ENCODE measurements around the gene ANKRD11.
A peak's percentile ranks its signal among the peaks of the same experiment; 100 is the strongest.

Gene ANKRD11

DNA sequence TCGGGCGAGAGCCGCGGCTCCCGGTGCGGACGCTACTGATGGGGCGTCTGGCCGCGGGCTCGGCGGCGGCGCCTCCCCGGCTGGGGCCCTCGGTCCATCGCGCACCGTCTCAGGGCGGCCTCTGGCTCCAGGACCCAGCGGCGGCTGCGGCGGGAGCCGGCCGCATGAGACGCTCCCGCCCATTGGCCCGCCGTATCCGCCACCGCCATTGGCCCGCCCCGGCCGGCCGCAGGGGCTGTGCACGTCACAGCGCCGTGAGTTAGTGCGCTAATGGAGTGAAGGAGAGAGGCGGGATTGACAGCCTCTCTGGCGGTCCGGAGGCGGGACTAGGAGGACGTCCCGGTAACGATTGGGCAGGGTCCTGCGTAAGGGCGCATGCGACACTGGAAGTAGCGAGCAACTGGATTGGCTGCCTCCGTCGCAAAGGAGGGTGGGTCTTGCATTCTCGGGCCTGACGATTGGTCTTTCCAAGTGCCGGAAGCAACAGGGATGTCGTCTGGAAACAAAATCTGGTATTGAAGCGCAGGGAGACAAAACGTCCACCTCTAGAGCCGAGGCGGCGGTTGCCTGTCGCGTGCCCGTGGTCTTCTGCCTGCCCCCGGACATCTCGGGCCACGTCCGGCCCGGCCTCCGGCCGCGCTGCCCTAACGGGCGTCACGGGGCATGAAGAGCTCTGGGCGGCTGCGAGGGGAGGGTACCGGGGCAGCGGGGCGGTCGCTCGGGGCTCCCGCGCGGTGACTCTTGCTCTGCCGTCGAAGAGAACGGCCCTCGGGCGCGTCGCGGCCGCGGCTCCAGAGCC, at the start of gene ANKRD11:
Gene ANKRD11, minus strand, starts transcription at position 123 of the 799 bp plus-strand sequence. CDS start 173,542 bp downstream, outside the sequence.
- DNase-seq = peak; percentile 84

DNA sequence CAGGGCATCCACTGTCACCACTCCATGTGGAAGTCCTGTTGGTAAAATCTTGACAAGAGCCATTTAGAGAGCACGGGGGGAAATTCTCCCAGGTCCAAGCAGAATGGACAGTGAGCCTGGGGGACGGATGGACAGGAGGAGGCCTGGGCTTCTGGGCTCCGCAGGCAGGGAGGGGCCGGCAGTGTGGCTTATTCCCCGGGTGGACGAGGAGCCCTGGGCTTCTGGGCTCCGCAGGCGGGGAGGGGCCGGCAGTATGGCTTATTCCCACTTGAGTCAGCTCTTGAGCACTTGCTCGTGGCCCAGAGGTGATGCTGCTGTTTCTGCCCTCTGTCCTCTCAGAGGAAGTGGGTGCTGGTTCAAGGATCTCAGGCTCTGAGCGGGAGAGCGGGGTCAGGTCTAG, 47.9 kb upstream of the ANKRD11 start:
- no peak for DNase-seq

DNA sequence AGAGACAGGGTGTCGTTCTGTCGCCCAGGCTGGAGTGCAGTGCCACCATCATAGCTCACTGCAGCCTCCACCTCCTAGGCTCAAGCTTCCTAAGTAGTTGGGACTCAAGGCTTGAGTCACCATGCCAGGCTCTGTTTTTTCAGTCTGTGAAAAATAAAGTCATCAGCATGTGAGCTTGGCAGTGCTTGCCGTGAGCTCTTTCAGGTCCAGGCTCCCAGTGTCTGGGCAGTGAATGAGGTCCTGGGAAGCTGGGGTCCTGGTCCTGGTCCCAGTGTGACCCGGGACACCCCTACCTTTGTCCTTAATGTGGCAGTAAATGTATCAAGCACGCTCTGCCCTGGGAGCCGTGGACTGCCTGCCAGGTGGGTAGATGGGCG, 47.2 kb upstream of the ANKRD11 start:
- DNase-seq = no peak

DNA sequence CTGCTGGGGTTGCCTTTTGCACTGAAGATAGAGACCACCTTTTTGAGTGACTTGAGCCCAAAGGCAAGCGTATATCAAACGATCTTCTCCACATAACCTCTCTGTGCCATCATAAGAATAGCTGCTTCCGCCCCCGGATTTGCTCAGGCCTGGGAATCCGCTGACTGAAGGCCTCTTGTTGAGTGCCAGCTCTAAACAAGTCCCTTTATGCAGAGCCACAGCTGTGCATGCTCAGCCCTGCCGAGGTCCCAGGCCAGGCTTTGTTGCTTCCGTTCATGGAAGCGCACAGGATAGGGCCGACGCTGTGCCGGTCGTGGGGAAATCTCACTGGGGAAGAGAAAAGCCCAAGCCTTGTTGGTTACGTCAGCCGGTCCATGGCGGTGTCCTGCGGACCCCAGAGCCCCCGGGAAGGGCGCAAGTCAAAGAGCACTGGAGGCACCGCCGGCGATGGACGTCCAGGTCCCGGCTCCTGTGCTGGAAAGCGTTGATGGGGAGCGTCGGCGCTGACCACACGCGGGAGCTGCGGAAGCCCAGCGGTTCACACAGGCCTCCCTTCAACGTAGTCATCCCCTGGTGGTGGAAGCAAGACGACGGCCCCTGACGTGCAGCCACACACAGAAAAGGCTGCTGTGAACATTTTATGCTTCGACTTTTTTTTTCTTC, 46.7 kb upstream of the ANKRD11 start:
- no peak for DNase-seq

DNA sequence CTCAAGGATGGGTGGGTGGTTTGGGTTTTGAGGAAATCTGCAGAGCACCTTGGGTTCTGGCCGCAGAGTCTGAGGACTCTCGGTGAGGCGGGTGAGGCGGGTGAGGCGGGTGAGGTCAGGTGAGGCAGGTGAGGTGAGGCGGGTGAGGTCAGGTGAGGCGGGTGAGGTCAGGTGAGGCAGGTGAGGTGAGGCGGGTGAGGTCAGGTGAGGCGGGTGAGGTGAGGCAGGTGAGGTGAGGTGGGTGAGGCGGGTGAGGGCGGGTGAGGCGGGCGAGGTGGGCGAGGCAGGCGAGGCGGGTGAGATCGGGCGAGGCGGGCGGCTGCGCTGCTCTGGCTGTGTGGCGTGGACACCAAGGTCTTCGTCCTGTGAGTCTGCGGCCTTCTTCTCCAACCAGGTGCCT, 46.0 kb upstream of the ANKRD11 start:
- DNase-seq = no peak

DNA sequence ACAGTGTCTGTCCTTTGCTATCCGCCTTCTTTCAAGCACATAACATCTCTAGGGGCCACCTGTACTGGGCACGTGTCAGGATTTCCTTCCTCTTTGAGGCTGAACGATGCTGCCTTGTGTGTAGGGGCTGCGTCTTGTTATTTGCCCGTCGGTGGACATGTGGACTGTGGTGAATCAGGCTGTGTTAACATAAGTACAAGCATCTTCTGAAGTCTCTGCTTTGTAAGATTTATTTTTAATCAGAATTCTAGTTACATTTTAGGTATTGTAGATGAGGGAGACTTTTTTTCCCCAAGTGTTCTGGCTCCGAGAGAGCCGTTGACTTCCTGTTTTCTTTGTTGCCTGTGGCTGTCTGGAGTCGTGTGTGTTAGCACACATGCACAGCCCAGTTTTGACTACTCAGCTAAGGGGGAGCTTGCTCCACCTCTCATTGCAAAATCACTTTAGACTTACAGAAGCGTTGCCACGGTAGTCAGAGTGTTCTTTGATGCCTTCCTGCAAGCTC, 43.9 kb upstream of the ANKRD11 start:
- DNase-seq = no peak

DNA sequence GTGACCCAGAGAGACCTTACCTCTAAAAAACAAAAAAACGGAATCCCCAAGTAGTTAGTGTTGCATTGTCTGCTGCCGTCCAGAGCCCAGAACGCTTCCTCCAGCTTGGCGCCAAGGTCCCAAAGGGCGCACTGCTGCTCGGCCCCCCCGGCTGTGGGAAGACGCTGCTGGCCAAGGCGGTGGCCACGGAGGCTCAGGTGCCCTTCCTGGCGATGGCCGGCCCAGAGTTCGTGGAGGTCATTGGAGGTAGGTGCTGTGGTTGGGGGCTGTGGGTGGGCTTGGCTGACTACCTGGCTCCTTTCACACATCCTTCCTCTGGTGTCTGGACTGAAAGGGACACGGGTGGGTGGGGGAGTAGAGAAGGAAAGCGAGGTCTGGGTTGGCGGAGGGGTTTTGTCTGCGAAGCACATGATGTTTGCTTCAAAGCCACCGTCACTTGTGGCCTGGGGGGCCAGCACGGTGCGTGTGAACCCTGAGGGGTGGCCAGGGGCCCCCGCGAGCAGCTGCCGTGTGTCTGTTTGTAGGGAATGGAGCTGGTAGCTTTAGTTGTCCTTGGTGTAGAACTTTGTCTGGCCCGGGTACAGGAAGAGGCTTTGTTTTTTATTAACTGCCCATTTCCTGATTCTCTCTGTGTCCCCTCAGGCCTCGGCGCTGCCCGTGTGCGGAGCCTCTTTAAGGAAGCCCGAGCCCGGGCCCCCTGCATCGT, 41.6 kb upstream of the ANKRD11 start:
- DNase-seq = no peak

DNA sequence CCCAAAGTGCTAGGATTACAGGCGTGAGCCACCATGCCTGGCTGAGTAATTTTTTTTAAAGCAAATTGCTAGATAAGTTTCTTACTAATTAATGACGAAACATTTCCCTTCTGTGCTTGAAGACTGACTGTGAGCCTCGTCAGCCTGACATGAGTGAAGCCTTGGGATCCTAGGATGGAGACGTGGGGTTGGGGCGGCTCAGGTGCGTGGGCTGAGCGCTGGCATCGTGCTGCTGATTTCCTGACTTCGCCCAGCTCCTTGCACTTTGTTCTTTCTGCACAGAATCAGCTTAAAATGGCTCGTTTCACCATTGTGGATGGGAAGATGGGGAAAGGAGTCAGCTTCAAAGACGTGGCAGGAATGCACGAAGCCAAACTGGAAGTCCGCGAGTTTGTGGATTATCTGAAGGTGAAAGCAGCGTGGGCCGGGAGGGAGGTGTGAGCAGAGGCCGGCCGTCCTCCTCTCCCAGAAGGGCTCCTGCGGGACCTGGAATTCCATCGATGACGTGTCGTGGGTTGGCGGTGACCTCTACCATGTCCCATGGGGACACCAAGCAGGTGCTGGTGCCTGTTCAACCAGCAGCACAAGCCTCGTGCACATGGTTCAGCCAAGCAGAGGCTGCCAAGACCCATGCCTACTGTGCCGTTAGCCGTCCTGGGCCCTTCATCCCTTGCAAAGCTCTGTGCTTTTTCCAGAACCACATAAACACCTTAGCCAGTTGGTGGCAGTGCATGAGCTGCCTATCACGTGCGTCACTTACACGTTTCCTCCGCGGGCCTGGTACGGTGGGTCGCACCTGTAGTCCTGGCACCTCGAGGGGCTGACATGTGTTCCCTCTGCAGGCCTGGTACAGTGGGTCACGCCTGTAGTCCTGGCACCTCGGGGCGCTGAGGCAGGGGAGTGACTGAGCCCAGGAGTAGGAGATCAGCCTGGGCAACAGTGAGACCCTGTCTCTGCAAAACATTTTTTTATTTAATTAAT, 40.3 kb upstream of the ANKRD11 start:
- DNase-seq = no peak

DNA sequence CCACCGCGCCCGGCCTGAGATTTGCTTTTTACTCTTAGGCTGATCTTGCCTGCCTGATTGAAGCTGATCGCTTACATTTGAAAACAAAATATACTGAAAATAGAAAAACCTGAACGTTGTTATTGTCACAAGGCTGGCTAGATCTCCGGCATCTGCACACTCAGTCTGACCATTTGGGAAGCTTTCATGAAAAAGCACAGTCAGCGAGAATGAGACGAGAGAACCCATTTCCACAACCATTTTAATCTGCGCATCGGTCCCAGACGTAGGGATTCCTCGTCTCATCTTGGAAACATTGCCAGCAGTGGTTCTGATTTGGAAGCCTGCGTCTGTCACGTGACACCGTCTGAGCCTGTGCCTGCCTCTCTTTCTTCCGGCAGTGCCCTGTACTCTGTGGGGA, 38.7 kb upstream of the ANKRD11 start:
- DNase-seq = no peak

DNA sequence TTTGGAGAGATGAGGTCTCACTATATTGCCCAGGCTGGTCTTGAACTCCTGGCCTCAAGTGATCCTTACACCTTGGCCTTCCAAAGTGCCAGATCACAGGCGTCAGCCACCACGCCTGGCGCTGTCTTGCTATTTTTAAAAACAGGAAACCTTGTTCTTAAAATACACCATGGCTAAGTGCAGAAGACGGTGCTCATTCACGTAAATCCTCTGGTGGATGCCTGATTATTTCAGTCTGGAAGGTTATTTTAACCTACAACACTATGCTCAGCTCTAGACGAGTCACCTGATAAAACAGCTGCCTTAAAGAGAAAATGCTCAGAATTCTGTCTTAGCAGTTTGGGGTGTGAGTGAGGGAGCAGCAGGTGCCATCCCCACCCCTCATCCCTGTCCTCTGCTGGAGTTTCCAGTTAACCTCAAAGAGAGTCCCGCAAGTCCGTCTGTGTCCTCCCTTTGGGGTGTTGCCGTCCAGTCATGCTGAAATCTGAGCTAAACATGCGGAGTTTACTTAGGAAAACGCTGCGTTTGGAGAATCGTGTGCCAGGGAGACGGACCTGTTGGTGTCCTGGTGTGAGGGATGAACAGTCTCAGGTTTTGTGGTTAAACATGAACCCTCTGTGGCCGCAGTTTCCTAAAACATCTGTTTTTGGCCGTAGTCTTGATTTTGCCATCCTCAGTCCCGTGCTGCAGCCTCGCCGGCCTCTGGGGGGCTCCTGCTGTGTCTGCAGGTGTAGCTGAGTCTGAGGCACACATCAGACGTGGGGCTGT, 35.0 kb upstream of the ANKRD11 start:
- DNase-seq = no peak

DNA sequence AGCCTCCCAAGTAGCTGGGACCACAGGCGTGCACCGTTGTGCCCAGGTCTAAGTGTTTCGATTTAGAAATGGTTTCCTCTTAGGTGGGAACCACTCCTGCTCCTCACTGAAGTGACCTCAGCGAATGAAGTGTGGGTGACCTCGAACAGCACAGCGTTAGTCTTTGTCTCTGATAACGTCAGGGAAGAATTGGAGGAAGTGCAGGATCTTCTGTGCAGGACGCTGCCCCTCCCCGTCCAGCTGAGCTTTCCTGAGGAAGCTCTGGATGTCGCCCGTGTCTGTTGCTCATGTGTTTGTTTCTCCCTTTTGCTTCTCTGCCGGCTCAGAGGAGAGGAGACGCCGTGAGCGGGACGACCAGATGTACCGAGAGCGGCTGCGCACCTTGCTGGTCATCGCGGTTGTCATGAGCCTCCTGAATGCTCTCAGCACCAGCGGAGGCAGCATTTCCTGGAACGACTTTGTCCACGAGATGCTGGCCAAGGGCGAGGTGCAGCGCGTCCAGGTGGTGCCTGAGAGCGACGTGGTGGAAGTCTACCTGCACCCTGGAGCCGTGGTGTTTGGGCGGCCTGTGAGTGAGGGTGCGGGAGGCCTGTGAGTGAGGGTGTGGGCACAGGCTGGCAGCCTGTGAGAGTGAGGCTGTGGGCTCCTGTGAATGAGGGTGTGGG, 33.5 kb upstream of the ANKRD11 start:
- DNase-seq = no peak

DNA sequence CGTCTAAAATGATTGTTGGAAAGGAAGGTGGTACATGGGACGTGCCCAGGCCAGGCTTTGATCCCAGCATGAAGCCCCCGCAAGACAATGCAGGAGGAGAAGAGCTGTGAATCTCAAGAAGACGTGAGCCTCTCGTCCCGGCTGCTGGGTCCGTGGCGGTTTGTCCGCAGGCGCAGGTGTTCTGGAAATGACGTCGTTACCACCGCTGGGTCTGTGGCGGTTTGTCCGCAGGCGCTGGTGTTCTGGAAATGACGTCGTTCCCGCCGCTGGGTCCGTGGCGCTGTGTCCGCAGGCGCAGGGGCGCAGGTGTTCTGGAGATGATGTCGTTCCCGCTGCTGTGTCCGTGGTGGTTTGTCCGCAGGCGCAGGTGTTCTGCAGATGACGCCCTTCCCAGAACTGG, 31.9 kb upstream of the ANKRD11 start:
- no peak for DNase-seq

DNA sequence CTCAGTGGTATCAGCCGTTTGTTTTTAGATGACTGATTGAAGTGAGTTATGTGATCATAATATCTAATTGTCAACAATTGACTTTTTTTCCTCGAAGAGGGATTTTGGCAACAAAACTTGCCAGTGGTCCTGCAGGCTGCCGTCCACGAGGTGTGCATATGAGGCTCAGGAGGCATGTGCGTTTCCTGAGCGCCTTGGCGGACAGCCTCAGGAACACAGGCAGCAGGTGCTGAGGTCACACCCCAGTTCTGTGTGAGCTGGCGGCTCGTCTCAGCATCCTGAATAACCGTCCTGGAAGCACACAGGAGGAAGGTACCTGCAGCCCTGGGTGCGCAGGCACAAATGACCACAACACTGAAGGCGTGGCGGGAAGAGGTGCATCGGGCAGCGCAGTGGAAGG, 29.5 kb upstream of the ANKRD11 start:
- DNase-seq = no peak

DNA sequence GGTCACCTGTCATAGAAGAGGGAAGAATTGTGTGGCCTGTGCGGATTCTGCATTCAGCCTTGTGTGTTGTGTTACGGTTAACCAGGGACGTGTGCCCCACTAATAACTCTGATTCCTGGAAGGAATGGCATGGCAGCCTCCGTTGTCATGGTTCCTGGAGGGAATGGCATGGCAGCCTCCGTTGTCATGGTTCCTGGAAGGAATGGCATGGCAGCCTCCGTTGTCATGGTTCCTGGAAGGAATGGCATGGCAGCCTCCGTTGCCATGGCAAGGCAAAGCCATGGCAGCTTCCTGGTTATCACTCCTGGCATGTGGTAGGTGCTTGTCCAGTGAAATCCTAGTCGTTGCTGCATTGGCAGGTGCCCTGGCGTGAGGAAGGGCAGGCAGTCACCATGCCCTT, 26.8 kb upstream of the ANKRD11 start:
- no peak for DNase-seq

DNA sequence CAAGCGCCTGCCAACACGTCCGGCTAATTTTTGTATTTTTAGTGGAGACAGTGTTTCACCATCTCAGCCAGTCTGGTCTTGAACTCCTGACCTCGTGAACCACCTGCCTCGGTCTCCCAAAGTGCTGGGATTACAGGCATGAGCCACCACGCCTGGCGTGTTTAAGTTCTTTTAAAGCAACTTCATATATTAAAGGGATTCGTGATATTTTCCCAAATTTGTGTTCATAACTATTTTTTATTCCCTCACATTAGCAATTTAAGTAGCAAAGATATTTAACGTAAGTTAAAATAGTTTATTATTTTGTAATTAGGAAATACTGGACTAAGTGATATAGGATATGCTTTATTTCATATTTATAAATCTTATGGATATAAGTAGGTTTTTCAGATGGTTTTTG, 22.1 kb upstream of the ANKRD11 start:
- DNase-seq = no peak

DNA sequence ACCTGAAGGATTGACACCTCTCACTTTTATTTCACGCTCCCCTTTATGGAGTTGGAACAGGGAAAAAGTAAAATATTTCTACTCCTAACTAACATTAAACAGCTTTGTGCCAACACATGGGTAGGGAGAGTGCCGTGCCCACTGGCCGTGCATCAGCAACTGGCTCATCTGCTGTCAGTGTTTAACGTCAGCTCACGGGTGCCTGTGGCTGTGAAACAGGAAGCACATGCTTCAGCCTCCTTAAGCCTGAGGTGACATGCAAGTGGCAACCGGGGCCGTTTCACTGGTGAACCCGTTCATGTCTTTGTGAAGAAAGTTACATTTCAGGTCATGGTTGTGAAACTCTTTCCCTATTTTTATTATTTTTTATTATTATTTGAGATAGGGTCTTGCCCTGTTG, 21.0 kb upstream of the ANKRD11 start:
- DNase-seq = no peak

DNA sequence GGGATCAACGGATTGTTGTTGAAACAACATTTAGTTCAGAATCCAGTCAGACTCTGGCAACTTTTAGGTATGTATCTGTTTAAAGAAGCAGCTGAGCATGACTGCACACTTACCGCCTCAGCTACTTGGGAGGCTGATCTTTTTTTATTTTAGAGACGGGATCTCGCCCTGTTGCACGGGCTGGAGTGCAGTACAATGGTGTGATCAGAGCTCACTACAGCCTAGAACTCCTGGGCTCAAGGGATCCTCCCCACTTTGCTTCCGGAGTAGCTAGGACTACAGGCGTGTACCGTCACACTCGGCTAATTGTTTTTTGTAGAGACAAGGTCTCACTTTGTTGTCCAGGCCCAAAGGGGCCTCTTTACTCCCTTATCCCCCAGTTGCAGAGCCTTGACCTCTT, 20.2 kb upstream of the ANKRD11 start:
- no peak for DNase-seq

DNA sequence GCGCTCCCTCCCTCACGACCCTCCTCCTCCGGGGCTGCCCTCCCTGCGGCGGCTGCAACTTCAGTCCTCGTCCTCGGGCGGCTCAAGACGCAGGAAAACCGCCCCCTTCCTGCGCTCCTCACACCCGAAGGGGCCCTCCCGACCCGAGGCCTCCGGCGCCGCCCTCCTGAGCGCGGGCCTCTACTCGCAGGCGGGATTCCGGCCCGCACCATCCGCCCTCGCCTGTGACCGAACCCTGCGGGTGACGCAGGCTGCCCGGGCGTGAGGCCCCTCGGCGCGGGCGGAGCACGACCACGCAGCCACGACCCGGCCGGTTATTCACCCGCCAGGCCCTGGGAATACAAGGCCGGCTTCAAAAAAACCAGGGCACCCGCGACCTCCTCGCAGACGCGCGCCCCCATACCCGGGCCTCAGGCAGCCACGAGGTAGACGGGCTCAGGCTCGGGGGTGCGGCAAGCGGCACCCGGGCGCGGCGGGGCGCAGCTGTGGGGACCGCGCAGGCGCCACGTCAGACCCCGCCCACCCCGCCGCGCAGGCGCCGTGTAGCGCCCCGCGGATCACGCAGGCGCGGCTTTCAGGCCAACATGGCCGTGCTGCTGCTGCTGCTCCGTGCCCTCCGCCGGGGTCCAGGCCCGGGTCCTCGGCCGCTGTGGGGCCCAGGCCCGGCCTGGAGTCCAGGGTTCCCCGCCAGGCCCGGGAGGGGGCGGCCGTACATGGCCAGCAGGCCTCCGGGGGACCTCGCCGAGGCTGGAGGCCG, 17.7 kb upstream of the ANKRD11 start, which contains the start of gene SPG7:
Gene SPG7, plus strand, starts transcription at position 570 of the 757 bp plus-strand sequence. Its CDS starts 15 bp downstream, at position 585.
- DNase-seq = no peak

DNA sequence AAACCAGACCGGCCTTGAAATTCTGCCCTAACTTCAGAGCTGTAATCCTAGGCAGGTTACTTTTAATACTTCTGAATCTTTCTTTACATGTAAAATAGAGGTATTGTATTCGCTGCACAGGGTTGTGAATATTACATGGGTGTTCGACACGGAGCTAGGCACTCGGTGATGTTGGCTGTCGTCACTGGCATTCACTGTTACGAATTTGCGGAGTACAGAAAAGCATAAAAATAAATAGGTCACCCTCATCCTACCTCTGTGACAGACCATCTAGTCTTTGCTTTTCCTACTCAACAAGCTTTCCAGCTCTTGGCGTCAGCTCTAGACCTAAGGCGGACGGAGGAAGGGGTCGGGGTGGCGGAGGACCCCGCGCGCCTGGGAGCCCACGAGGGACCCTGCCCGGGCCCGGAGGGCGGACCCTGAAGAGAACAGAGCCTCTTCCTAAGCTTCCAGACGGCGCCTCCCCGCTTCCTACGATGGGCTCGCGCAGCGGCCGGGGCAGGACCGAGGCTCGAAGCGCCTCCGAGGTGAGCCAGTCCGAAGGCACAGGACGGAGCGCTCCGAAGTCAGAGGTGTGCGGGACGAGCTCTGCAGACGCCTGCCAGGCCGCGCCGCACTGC, 17.0 kb upstream of the ANKRD11 start:
- DNase-seq = no peak

DNA sequence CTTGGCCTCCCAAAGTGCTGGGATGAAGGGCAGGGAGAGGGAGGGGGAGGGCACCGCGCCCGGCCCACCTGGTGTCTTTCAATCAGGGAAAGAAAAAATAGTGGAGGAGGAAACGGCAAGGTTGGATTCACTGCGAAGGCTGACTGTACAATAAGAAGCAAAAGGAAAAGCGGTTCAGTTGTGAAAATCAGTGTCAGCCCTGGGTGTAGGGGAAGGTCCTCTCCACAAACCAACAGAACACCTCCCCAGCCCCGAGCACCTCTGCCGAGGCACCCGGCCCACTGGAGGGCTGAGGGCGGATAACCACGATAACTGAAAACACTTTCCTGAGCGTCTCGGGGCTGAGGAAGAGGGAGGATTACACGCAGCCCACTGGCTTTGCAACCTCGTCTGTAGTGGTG, 16.4 kb upstream of the ANKRD11 start:
- no peak for DNase-seq

Measured in NCI-H2081 treated with DMSO at 0.1 percent for 48 hours (cell line).